Fibroblast of mammary gland (primary cell): ENCODE measurements around the gene TNFRSF25.
"Not testable (repeated sequence)": the region's sequence is repeated elsewhere in the genome, so short reads cannot be mapped to it uniquely, and the experiment has no call there.

Experiments used
- DNase-seq: peaks from one replicate; pipeline ENCODE4 v3.0.0-alpha.2; 2010; ENCODE audit warnings: low read depth
- H3K4me3 ChIP-seq: 2 replicates; pipeline ENCODE4 v1.5.1; 2011; ENCODE audit warnings: low read depth, mild to moderate bottlenecking, low read length, moderate library complexity; ENCODE audit not compliant: control insufficient read depth
- CTCF ChIP-seq: conservative IDR thresholded peaks from 2 replicates; pipeline ENCODE4 v1.5.1; 2011; ENCODE audit warnings: low read depth, low read length, inconsistent platforms; ENCODE audit not compliant: control insufficient read depth, insufficient read depth

Gene TNFRSF25

GRCh38 chr1:6435547-6435946 is 30.4 kb downstream of the TNFRSF25 start:
- DNase-seq: no peak
- no peak for TF ChIP-seq CTCF
- H3K4me3 ChIP-seq: no peak overlapping the region

GRCh38 chr1:6435129-6435528 is 30.8 kb downstream of the TNFRSF25 start:
- no peak overlapping the region for H3K4me3 ChIP-seq
- no peak for TF ChIP-seq CTCF
- no peak for DNase-seq

- DNase-seq: no peak
- no peak overlapping the region for H3K4me3 ChIP-seq
- no peak for TF ChIP-seq CTCF
These were observed 31.8 kb downstream of the TNFRSF25 start for GRCh38 chr1:6434186-6434585.

- not testable (repeated sequence) for H3K4me3 ChIP-seq, DNase-seq
These were observed 34.1 kb downstream of the TNFRSF25 start for GRCh38 chr1:6431645-6432579.

GRCh38 chr1:6429660-6430411 is 36.1 kb downstream of the TNFRSF25 start:
- not testable (repeated sequence) for H3K4me3 ChIP-seq, DNase-seq

GRCh38 chr1:6428453-6428852 is 37.5 kb downstream of the TNFRSF25 start:
- DNase-seq, H3K4me3 ChIP-seq: not testable (repeated sequence)

GRCh38 chr1:6427441-6428390 is 38.3 kb downstream of the TNFRSF25 start:
- TF ChIP-seq CTCF: no peak
- H3K4me3 ChIP-seq: no peak overlapping the region
- DNase-seq: no peak
